GM18951 (cell line): ENCODE data around the gene SMARCC1.

ENCODE experiments used
- POLR2A ChIP-seq: IDR thresholded peaks from 4 replicates; pipeline ENCODE4 v1.6.1; 2011; ENCODE audit warnings: mild to moderate bottlenecking; ENCODE audit not compliant: insufficient read length, insufficient read depth; ENCODE audit errors: extremely low read depth
- in situ Hi-C: fragments of 300-500 bp; cut with MboI; formaldehyde crosslinking; loops from one replicate; pipeline ENCODE4 v1.12.0; 2022; ENCODE audit warnings: low sequenced_read_pairs, mixed read lengths, inconsistent platforms; ENCODE audit not compliant: unreplicated experiment

The SMARCC1 gene

GRCh38 chr3:47553407-47553806 lies 228.3 kb downstream of the SMARCC1 start:
- no peak for TF ChIP-seq POLR2A
- in situ Hi-C loops = no loop called here

- in situ Hi-C loops = no loop called here
These were observed 239.1 kb downstream of the SMARCC1 start for GRCh38 chr3:47542471-47543173.

GRCh38 chr3:47541583-47542108 lies 240.0 kb downstream of the SMARCC1 start:
- in situ Hi-C loops = no loop called here
- no peak for TF ChIP-seq POLR2A

More at GRCh38 chr3:47542471-47543173, 239.1 kb downstream of the SMARCC1 start:
- TF ChIP-seq POLR2A = no peak

GRCh38 chr3:47540281-47540680 lies 241.4 kb downstream of the SMARCC1 start:
- in situ Hi-C loops = no loop called here

GRCh38 chr3:47536967-47537366 lies 244.7 kb downstream of the SMARCC1 start:
- in situ Hi-C loops = no loop called here

More at GRCh38 chr3:47540281-47540680, 241.4 kb downstream of the SMARCC1 start:
- TF ChIP-seq POLR2A = no peak

GRCh38 chr3:47536221-47536891 lies 245.3 kb downstream of the SMARCC1 start:
- TF ChIP-seq POLR2A = no peak
- in situ Hi-C loops = no loop called here

More at GRCh38 chr3:47536967-47537366, 244.7 kb downstream of the SMARCC1 start:
- no peak for TF ChIP-seq POLR2A
